ENCODE data around the gene VRK2. TPM values are rescaled to one million over a fixed set of nuclear protein-coding genes. Genes with fewer than 3 reads are reported as not detected.

VRK2 gene
- total and polyA plus RNA-seq, 2 experiments from 2014 or later, result 11.8 to 18.1 TPM

DNA sequence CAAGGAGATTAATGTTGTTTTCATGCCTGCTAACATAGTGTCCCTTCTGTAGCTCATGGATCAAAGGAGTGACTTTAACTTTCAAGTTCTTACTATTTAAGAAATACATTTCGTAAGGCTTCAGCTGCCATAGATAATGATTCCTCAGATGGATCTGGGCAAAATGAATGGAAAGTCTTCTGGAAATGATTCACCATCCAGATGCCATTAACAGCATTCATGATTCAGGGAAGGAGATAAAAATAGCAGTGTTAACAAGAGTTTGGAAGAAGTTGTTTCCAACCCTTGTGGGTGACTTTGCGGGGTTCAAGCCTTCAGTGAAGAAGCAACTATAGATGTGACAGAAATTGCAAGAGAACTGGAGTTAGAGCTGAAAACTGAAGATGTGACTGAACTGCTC is 17.0 kb downstream of the VRK2 start:
- no peaks in the 10 kb centered on the region for H3K27me3 ChIP-seq
- no peaks in the 10 kb centered on the region for H3K9me3 ChIP-seq (ENCODE audit: low read depth)
- peak in 1 of 2 donors; percentile 72 for DNase-seq (ENCODE audit: low read depth in 1 of 2, low spot score in 1 of 2)
- H3K27ac ChIP-seq, result no peak overlapping the region
- no peaks in the 10 kb centered on the region for H3K36me3 ChIP-seq
- TF ChIP-seq, protein P1, sequence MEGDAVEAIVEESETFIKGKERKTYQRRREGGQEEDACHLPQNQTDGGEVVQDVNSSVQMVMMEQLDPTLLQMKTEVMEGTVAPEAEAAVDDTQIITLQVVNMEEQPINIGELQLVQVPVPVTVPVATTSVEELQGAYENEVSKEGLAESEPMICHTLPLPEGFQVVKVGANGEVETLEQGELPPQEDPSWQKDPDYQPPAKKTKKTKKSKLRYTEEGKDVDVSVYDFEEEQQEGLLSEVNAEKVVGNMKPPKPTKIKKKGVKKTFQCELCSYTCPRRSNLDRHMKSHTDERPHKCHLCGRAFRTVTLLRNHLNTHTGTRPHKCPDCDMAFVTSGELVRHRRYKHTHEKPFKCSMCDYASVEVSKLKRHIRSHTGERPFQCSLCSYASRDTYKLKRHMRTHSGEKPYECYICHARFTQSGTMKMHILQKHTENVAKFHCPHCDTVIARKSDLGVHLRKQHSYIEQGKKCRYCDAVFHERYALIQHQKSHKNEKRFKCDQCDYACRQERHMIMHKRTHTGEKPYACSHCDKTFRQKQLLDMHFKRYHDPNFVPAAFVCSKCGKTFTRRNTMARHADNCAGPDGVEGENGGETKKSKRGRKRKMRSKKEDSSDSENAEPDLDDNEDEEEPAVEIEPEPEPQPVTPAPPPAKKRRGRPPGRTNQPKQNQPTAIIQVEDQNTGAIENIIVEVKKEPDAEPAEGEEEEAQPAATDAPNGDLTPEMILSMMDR (IDR thresholded peaks at IDR 0.05; ENCODE audit: low read depth, low read length), result no peak
- H3K4me3 ChIP-seq, result no peak overlapping the region
- peaks cover 8% of the 10 kb centered on the region for H3K4me1 ChIP-seq (ENCODE audit: low read depth)

DNA sequence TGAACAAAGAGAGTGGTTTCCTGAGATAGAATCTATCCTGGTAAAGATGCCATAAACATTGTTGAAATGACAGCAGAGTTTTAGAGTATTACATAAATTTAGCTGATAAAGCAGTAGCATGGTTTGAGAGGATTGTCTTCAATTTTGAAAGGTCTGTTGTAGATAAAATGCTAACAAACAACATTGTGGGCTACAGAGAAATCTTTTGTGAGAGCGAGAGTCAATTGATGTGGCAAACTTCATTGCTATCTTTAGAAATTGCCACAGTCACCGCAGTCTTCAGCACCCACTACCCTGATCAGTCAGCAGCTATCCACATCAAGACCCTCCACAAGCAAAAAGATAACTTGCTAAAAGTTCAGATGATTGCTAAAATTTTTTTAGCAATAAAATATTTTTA is 17.5 kb downstream of the VRK2 start:
- no peak overlapping the region for H3K27ac ChIP-seq
- peak in 1 of 2 donors; percentile 2 for DNase-seq (ENCODE audit: low read depth in 1 of 2, low spot score in 1 of 2)
- TF ChIP-seq, protein P1 (IDR thresholded peaks at IDR 0.05; ENCODE audit: low read depth, low read length), result no peak
- no peaks in the 10 kb centered on the region for H3K36me3 ChIP-seq
- no peaks in the 10 kb centered on the region for H3K9me3 ChIP-seq (ENCODE audit: low read depth)
- H3K27me3 ChIP-seq, result no peaks in the 10 kb centered on the region
- H3K4me1 ChIP-seq (ENCODE audit: low read depth), result peaks cover 7% of the 10 kb centered on the region
- no peak overlapping the region for H3K4me3 ChIP-seq

DNA sequence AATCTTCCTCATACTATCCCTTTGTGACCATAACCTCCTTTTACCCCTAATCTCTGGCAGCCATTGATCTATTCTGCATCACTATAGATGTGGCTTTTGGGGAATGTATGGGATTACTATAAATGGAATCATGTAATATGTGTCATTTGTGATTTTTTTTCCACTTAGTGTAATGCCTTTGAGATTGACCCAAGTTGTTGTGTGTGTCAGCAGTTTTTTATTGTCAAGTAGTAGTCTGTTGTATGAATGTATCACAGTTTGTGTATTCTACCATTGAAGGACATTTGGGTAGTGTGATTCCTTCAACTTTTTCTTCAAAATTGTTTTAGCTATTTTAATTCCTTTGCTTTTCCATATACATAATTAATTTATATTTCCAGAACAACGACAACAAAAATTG is 18.6 kb downstream of the VRK2 start:
- TF ChIP-seq, protein P1 (IDR thresholded peaks at IDR 0.05; ENCODE audit: low read depth, low read length), result no peak
- Histone ChIP-seq H3K9me3 (ENCODE audit: low read depth) (no peaks in the 10 kb centered on the region), H3K4me3 (no peak overlapping the region), H3K4me1 (ENCODE audit: low read depth) (peaks cover 7% of the 10 kb centered on the region), H3K36me3 (no peaks in the 10 kb centered on the region), H3K27ac (no peak overlapping the region), H3K27me3 (no peaks in the 10 kb centered on the region)
- DNase-seq (ENCODE audit: low read depth in 1 of 2, low spot score in 1 of 2), result no peak

DNA sequence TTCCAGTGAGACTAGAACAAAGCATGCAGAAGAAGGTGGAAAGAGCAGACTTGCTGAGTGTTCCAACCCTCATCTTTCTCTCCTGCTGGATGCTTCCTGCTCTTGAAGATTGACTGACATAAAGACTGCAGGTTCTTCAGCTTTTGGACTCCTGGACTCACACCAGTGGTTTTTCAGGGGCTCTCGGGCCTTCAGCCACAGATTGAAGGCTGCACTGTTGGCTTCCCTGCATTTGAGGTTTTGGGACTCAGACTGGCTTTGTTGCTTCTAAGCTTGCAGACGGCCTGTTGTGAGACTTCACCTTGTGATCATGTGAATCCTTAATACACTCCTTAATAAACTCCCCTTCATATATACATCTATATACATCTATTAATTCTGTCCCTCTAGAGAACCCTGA is 20.4 kb downstream of the VRK2 start:
- H3K27me3 ChIP-seq, result no peaks in the 10 kb centered on the region
- no peak overlapping the region for H3K4me3 ChIP-seq
- no peaks in the 10 kb centered on the region for H3K9me3 ChIP-seq (ENCODE audit: low read depth)
- H3K36me3 ChIP-seq, result no peaks in the 10 kb centered on the region
- no peak overlapping the region for H3K27ac ChIP-seq
- H3K4me1 ChIP-seq (ENCODE audit: low read depth), result peaks cover 7% of the 10 kb centered on the region
- DNase-seq (ENCODE audit: low read depth in 1 of 2, low spot score in 1 of 2), result no peak
- TF ChIP-seq, protein P1 (IDR thresholded peaks at IDR 0.05; ENCODE audit: low read depth, low read length), result no peak

DNA sequence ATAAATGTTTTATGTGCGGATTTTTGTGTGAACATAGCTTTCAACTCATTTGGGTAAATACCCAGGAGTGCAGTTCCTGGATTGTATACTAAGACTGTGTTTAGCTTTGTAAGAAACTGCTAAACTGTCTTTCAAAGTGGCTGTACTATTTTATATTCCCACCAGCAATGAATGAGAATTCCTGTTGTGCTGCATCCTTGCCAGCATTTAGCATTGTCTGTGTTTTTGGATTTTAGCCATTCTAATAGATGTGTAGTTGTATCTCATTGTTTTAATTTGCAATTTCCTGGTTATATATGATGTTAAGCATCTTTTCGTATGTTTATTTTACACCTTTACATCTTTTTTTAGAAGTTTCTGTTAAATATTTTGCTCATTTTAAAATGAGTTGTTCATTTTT is 24.2 kb downstream of the VRK2 start:
- Histone ChIP-seq H3K27me3 (no peaks in the 10 kb centered on the region), H3K4me3 (no peak overlapping the region), H3K9me3 (ENCODE audit: low read depth) (no peaks in the 10 kb centered on the region), H3K27ac (no peak overlapping the region), H3K36me3 (no peaks in the 10 kb centered on the region), H3K4me1 (ENCODE audit: low read depth) (no peaks in the 10 kb centered on the region)
- TF ChIP-seq, protein P1 (IDR thresholded peaks at IDR 0.05; ENCODE audit: low read depth, low read length), result no peak
- DNase-seq (ENCODE audit: low read depth in 1 of 2, low spot score in 1 of 2), result no peak

DNA sequence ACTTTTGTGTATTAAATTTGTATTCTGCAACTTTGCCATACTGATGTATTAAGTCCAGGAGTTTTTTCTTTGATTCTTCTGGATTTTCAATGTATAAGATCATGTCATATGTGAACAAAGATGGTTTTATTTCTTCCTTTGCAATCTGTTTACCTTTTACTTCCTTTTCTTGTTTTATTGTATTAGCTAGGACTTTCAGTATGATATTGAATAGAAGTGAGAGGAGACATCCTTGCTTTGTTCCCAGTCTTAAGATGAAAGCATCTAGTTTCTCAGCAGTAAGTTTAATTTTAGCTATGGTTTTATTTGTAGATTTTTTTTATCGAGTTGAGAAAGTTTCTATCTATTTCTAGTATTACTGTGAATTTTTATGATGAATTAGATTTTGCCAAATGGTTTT is 25.5 kb downstream of the VRK2 start:
- DNase-seq (ENCODE audit: low read depth in 1 of 2, low spot score in 1 of 2), result no peak
- Histone ChIP-seq H3K27ac (no peak overlapping the region), H3K4me1 (ENCODE audit: low read depth) (no peaks in the 10 kb centered on the region), H3K4me3 (no peak overlapping the region), H3K9me3 (ENCODE audit: low read depth) (no peaks in the 10 kb centered on the region), H3K36me3 (no peaks in the 10 kb centered on the region), H3K27me3 (no peaks in the 10 kb centered on the region)
- TF ChIP-seq, protein P1 (IDR thresholded peaks at IDR 0.05; ENCODE audit: low read depth, low read length), result no peak
